ENCODE results near the gene GRIFIN.

- TF ChIP-seq SUZ12 (IDR thresholded peaks at IDR 0.05; ENCODE audit: extremely low read depth, insufficient read depth, insufficient read length) (no peak), ZNF274 (IDR thresholded peaks at IDR 0.05; ENCODE audit: low read depth, low read length) (no peak)
These were observed 29.5 kb downstream of the GRIFIN start for GRCh38 chr7:2446676-2447075.

Measured in NT2/D1 (cell line).